NK-92 (cell line): ENCODE results near the gene TUBB1.

ENCODE experiments used
- DNase-seq: peaks from one replicate; lab custom pipeline; 2025; ENCODE audit not compliant: unreplicated experiment; lab: John Stamatoyannopoulos, UW

TUBB1 gene

GRCh38 chr20:58989196-58989595 lies 30.0 kb upstream of the TUBB1 start:
- no peak for DNase-seq

GRCh38 chr20:58990651-58991445 lies 28.4 kb upstream of the TUBB1 start:
- DNase-seq = no peak

GRCh38 chr20:58991715-58992114 lies 27.5 kb upstream of the TUBB1 start:
- DNase-seq = no peak

- DNase-seq = no peak
Observed at GRCh38 chr20:58992911-58993310, 26.3 kb upstream of the TUBB1 start.

- no peak for DNase-seq
Observed at GRCh38 chr20:58993332-58994248, 25.6 kb upstream of the TUBB1 start.

GRCh38 chr20:58994390-58995159 lies 24.7 kb upstream of the TUBB1 start:
- DNase-seq = no peak

GRCh38 chr20:58995461-58996225 lies 23.6 kb upstream of the TUBB1 start:
- no peak for DNase-seq

GRCh38 chr20:58996226-58996611 lies 23.0 kb upstream of the TUBB1 start:
- DNase-seq = no peak

GRCh38 chr20:58997141-58997770 lies 22.0 kb upstream of the TUBB1 start:
- no peak for DNase-seq

GRCh38 chr20:58998656-58999055 lies 20.6 kb upstream of the TUBB1 start:
- no peak for DNase-seq

GRCh38 chr20:59000326-59000725 lies 18.9 kb upstream of the TUBB1 start:
- DNase-seq = no peak

- DNase-seq = no peak
Observed at GRCh38 chr20:59001068-59001448, 18.2 kb upstream of the TUBB1 start.

- DNase-seq = no peak
Observed at GRCh38 chr20:59001449-59002171, 17.6 kb upstream of the TUBB1 start.

GRCh38 chr20:59002388-59002787 lies 16.8 kb upstream of the TUBB1 start:
- no peak for DNase-seq

GRCh38 chr20:59002874-59003399 lies 16.3 kb upstream of the TUBB1 start:
- no peak for DNase-seq

- DNase-seq = no peak
Observed at GRCh38 chr20:59003836-59004492, 15.3 kb upstream of the TUBB1 start.

- no peak for DNase-seq
Observed at GRCh38 chr20:59004493-59004762, 14.8 kb upstream of the TUBB1 start.

GRCh38 chr20:59004763-59005522 lies 14.3 kb upstream of the TUBB1 start:
- no peak for DNase-seq
